Sciatic nerve (tissue), 2 donors: ENCODE measurements around the gene GOLGA8B. TPM values are rescaled to one million over a fixed set of nuclear protein-coding genes. Genes with fewer than 3 reads are reported as not detected.
"Not testable (repeated sequence)": the region's sequence is repeated elsewhere in the genome, so short reads cannot be mapped to it uniquely, and the experiment has no call there.

Experiments
- ATAC-seq: fragments of 200-7000 bp; cut with Tn5 transposase; one replicate; pipeline ENCODE4 v1.9.1; 2020; ENCODE audit warnings: mild to moderate bottlenecking, moderate library complexity
- DNase-seq: peaks from one replicate; pipeline ENCODE4 v3.0.0-alpha.2; 2020; ENCODE audit warnings: low spot score
- intact Hi-C: fragments of 100-400 bp; cut with DNase I; formaldehyde crosslinking; loops from one replicate; pipeline ENCODE4 v1.14.2; 2022
- total RNA-seq: library from RNA; stranded (reverse); fragmentation: NEBNext Ultra II Directional; extraction: Animal tissue kit (Norgen Biotek cat#: 25700); gene quantifications from one replicate; pipeline ENCODE4 v1.2.1, GENCODE V29; 2021
- donor health status: DM: no; HTN: no; CAD: no.
- donor health status: DM: no; HTN: no; CAD: no.

Gene GOLGA8B
- total RNA-seq, 1 donor from 2014 or later, result 112 TPM

DNA sequence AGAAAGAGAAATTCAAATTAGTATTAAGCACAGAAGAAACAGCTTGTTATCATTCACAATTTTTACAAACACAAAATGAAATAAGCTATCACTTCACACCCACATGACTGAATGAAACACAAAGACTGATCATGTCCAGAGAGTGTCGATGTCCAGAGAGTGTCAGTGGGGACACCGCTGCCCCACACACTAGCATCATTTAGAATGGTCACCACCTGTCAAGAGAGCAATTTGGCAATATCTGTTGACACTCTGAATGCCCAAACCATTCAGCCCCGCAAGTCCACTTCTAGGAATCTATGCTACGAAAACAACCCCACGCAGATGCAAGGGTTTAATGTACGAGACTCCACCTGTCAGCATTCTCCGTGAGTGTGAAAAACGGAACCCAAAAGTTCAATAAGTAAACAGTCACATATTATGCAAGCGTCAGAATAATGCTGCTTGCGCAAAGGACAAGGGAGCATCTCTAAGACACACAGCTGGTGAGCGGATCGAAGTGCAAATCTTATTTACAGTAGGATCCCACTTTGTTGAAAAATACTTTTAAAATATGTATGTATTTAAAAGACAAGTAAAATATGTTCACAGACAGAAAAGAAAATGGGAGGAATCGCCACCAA, 11.3 kb downstream of the GOLGA8B start:
- intact Hi-C loops, DNase-seq, ATAC-seq: not testable (repeated sequence)

DNA sequence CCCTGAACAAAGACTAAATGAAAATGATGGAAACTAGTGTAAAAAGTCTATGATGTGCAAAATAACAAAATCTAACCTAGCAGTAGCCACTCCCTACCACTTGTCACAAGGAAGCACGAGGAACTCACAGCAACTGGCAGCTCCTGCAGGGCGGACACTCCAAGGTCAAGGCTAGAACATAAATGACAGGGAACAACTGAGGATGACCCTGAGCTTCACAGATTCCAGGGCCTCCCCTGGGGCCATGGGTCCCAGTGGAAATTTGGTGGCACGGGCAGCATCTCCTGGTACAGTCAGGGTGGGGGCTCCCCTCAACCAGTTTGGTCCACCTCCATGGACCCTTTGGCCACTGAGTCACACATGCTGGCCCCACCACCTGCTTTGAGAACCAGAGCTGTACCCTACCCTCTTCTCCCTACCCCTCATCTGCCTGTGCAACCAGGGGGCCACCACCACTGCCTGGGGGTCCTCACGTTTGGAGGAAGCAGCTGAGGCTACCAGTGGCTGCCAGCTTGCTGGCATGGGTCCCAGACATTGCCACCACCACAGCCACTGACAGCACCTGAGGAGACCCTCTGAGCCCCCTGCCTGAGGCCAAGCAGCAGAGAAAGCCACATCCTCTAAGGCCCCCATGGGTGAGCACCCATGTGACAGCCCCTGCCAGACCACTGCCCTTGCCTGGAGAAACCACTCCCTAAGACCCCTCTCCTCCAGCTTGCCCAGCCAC, 13.6 kb downstream of the GOLGA8B start:
- intact Hi-C loops, DNase-seq, ATAC-seq: not testable (repeated sequence)

DNA sequence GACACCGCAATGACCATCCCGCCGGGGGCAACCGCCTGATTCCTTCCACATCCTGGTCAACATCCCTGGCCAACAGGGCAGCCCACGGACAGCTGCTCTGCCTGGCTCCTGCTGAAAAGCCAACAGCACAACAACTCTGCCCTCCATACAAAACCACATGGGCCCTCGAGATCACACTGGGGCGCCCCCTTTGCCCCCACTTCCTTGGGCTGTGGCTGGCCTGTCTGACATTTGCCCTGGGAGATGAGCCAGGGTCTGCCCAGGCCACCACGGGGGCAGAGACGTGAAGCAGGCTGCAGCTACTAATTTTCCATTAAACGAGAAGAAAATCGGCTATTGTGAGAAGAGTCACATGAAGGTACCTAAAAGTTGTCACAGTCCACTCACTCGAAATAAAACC, 16.3 kb downstream of the GOLGA8B start:
- intact Hi-C loops, DNase-seq, ATAC-seq: not testable (repeated sequence)

- DNase-seq, ATAC-seq, intact Hi-C loops: not testable (repeated sequence)
Observed at GRCh38 chr15:34564711-34565110, 18.7 kb downstream of the GOLGA8B start.

- ATAC-seq, DNase-seq, intact Hi-C loops: not testable (repeated sequence)
Observed at GRCh38 chr15:34560814-34561213, 22.6 kb downstream of the GOLGA8B start.

GRCh38 chr15:34559764-34560163, 23.7 kb downstream of the GOLGA8B start:
- intact Hi-C loops, DNase-seq, ATAC-seq: not testable (repeated sequence)

GRCh38 chr15:34555162-34555561, 28.3 kb downstream of the GOLGA8B start:
- intact Hi-C loops, ATAC-seq, DNase-seq: not testable (repeated sequence)

GRCh38 chr15:34554716-34555115, 28.7 kb downstream of the GOLGA8B start:
- ATAC-seq, DNase-seq, intact Hi-C loops: not testable (repeated sequence)

DNA sequence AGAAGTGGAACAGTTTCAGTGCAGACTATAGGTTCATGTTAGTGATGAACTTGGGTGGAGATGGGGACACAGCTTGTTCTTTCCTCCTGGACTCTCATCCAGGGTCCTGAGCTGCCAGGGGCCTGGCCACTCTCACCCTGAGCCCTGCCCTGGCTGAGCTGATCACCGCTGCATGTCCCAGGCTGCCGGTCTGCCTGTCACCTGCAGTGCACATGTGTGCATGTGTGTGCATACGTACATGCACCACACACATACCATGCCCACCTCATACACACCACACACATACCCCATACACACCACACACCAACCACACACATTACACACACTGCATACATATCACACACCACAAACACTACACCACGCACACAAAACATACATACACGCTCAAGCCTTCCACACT, 29.3 kb downstream of the GOLGA8B start:
- intact Hi-C loops, DNase-seq, ATAC-seq: not testable (repeated sequence)

- intact Hi-C loops, ATAC-seq, DNase-seq: not testable (repeated sequence)
Observed at GRCh38 chr15:34550129-34550528, 33.3 kb downstream of the GOLGA8B start.

DNA sequence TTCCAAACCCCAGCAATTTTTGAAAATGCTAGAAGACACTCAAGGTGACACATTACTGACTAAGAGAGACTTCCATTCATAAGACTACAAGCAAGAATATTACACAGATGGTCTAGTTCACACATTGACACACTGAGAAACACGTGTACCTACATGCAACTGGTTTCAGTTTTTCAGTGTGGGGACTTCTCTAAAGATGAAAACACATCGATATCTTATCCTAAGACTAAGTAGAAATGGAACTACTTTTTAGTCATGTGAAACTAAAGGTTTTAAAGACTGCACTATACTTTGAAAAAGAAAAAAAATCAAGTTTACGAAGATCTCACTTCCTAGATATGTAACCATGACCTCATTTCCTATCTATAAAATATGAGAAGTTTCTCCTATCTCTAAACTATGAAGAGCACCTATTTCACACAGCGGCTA, 34.1 kb downstream of the GOLGA8B start:
- ATAC-seq, intact Hi-C loops: not testable (repeated sequence)

DNA sequence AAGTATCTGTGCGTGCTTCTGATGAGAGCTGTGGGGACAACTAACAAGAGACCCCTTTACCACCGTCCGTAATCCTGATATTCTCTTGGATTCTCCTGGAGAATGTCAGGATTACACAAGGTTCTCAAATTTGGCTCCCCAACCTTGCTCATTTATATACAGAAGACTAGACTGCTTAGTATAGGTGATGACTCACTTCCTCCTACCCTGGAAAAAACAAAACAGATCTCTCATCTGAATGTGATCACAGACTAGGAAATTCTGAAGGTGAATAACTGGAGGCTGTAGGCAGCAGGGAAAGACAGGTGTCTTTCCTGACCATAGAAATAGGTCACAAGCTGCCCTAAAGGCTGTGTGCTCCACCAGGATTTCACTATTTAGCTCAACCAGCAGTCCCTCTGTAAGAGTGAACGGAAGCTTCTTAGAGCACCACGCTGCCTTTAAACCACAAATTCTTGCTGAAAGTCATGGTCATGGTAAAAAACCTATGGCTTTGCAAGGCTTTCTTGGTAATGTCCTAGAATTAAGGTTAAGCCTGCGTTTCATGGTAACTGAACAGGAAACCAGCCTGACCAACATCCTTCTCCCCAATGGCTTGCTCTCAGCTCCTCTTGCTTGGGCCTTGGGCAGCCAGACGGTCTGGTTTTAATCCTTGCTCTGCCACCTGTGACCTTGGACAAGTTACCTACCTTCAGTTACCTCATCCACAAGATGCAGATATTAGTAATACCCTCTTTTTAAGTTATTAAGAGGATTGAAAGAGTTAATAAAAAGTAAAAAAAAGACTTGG, 39.4 kb downstream of the GOLGA8B start:
- ATAC-seq, DNase-seq, intact Hi-C loops: not testable (repeated sequence)

More for the DNA sequence above, 34.1 kb downstream of the GOLGA8B start:
- not testable (repeated sequence) for DNase-seq

DNA sequence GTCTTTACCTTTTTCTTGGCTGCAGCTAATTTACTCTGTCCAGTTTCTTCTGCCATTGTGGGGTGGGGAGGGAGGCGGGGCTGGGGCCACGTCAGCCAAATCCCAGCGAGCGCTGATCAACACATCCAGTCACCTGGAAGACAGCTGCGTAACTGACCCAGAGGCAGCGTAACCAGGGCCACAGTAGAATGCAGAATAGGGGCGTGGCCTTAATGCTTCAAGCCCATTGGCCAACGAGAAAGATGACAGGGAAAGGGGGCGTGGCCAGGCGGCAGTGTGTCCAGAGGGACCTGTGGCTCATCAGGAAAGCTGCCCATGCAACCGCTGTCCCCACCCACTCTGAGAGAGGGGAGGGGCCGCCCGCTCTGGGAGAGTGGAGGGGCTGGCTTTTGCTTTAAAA, 47.6 kb downstream of the GOLGA8B start:
- ATAC-seq, intact Hi-C loops, DNase-seq: not testable (repeated sequence)

Other genes starting within 250 kb of the GOLGA8B start
- 28.8 TPM for gene SLC12A6, start 245.9 kb downstream of the GOLGA8B start, total RNA-seq
- 90.2 TPM for gene NOP10, start 240.5 kb downstream of the GOLGA8B start, total RNA-seq
- gene NUTM1, start 240.3 kb downstream of the GOLGA8B start, total RNA-seq, result not detected
- 69.0 TPM for gene LPCAT4, start 216.5 kb downstream of the GOLGA8B start, total RNA-seq
- gene GOLGA8A, start 145.8 kb downstream of the GOLGA8B start, total RNA-seq, result 124 TPM
- gene GJD2, start 171.3 kb upstream of the GOLGA8B start, total RNA-seq, result not detected
- 0.94 TPM for gene ACTC1, start 211.9 kb upstream of the GOLGA8B start, total RNA-seq